Trophoblast cell (in vitro differentiated cells and primary cell): Measurements from ENCODE around the gene KLK4.
A peak's percentile ranks its signal among the peaks of the same experiment; 100 is the strongest.

Experiments
- DNase-seq, 2 donors: peaks; one replicate each; pipeline ENCODE4 v3.0.0-alpha.2; 2016
- H2AFZ ChIP-seq: 2 replicates; pipeline ENCODE4 v1.6.1; 2013; ENCODE audit warnings: low read length, moderate library complexity, mild to moderate bottlenecking; ENCODE audit not compliant: insufficient read depth, poor library complexity
- H2AK5ac ChIP-seq: 2 replicates; pipeline ENCODE4 v1.6.1; 2013; ENCODE audit warnings: mild to moderate bottlenecking, low read length
- H2BK120ac ChIP-seq: 2 replicates; pipeline ENCODE4 v1.6.1; 2013; ENCODE audit warnings: low read length, mild to moderate bottlenecking, moderate library complexity; ENCODE audit not compliant: insufficient read depth, poor library complexity
- H2BK12ac ChIP-seq: 2 replicates; pipeline ENCODE4 v1.6.1; 2013; ENCODE audit warnings: mild to moderate bottlenecking, low read length, moderate library complexity
- H2BK5ac ChIP-seq: 2 replicates; pipeline ENCODE4 v1.6.1; 2013; ENCODE audit warnings: low read length, low read depth, moderate library complexity, mild to moderate bottlenecking; ENCODE audit not compliant: poor library complexity
- H3K14ac ChIP-seq: 2 replicates; pipeline ENCODE4 v1.6.1; 2013; ENCODE audit warnings: mild to moderate bottlenecking, low read length
- H3K18ac ChIP-seq: 2 replicates; pipeline ENCODE4 v1.6.1; 2013; ENCODE audit warnings: mild to moderate bottlenecking, low read length
- H3K23ac ChIP-seq: 2 replicates; pipeline ENCODE4 v1.6.1; 2013; ENCODE audit warnings: low read length
- H3K27ac ChIP-seq: 2 replicates; pipeline ENCODE4 v1.5.1; 2013; ENCODE audit warnings: low read depth, mild to moderate bottlenecking, inconsistent platforms, low read length, moderate library complexity
- H3K27me3 ChIP-seq: 2 replicates; pipeline ENCODE4 v1.6.1; 2013; ENCODE audit warnings: inconsistent platforms, mild to moderate bottlenecking, low read length, moderate library complexity; ENCODE audit not compliant: insufficient read depth
- H3K36me3 ChIP-seq, 2 experiments: 1 replicate in 1 of 2; 2 replicates in 1 of 2; pipeline ENCODE4 v1.6.1; 2013; ENCODE audit warnings: low read length in 2 of 2, mild to moderate bottlenecking in 2 of 2, moderate library complexity in 1 of 2; ENCODE audit not compliant: insufficient read depth in 2 of 2, control insufficient read depth in 1 of 2
- H3K4ac ChIP-seq: 2 replicates; pipeline ENCODE4 v1.6.1; 2013; ENCODE audit warnings: low read depth, mild to moderate bottlenecking, low read length, moderate library complexity
- H3K4me1 ChIP-seq, 2 experiments: 1 replicate in 1 of 2; 2 replicates in 1 of 2; pipeline ENCODE4 v1.6.1; 2013; ENCODE audit warnings: low read length in 2 of 2, mild to moderate bottlenecking in 2 of 2, moderate library complexity in 1 of 2; ENCODE audit not compliant: insufficient read depth in 2 of 2, control insufficient read depth in 1 of 2
- H3K4me2 ChIP-seq: 2 replicates; pipeline ENCODE4 v1.6.1; 2013; ENCODE audit warnings: inconsistent platforms, mild to moderate bottlenecking, low read length, moderate library complexity
- H3K4me3 ChIP-seq: 2 replicates; pipeline ENCODE4 v1.5.1; 2013; ENCODE audit warnings: mild to moderate bottlenecking, low read depth, low read length, inconsistent platforms
- H3K79me1 ChIP-seq: one replicate; pipeline ENCODE4 v1.6.1; 2013; ENCODE audit warnings: low read length
- H3K79me2 ChIP-seq: 2 replicates; pipeline ENCODE4 v1.6.1; 2013; ENCODE audit warnings: low read length, mild to moderate bottlenecking; ENCODE audit not compliant: control insufficient read depth, insufficient read depth, poor library complexity
- H3K9ac ChIP-seq: 2 replicates; pipeline ENCODE4 v1.6.1; 2013; ENCODE audit warnings: mild to moderate bottlenecking, low read length
- H3K9me3 ChIP-seq: 2 replicates; pipeline ENCODE4 v1.6.1; 2013; ENCODE audit warnings: low read depth, mild to moderate bottlenecking, control low read depth, inconsistent platforms, low read length; ENCODE audit not compliant: insufficient read depth
- H4K12ac ChIP-seq: 2 replicates; pipeline ENCODE4 v1.6.1; 2013; ENCODE audit warnings: low read depth, mild to moderate bottlenecking, low read length, moderate library complexity
- H4K8ac ChIP-seq: 2 replicates; pipeline ENCODE4 v1.6.1; 2013; ENCODE audit warnings: low read depth, mild to moderate bottlenecking, low read length, moderate library complexity
- H4K91ac ChIP-seq: one replicate; pipeline ENCODE4 v1.6.1; 2013; ENCODE audit warnings: low read depth, mild to moderate bottlenecking, low read length, moderate library complexity
- WGBS: extraction: QIAGEN DNeasy Blood & Tissue Kit; methylation state at CpG from one replicate; pipeline ENCODE4 v1.1.7; 2013; ENCODE audit warnings: missing lambda C conversion rate; ENCODE audit not compliant: insufficient read length, insufficient coverage; ENCODE audit errors: extremely low coverage; 5-methylcytosine and 5-hydroxymethylcytosine counted together

The KLK4 gene

DNA sequence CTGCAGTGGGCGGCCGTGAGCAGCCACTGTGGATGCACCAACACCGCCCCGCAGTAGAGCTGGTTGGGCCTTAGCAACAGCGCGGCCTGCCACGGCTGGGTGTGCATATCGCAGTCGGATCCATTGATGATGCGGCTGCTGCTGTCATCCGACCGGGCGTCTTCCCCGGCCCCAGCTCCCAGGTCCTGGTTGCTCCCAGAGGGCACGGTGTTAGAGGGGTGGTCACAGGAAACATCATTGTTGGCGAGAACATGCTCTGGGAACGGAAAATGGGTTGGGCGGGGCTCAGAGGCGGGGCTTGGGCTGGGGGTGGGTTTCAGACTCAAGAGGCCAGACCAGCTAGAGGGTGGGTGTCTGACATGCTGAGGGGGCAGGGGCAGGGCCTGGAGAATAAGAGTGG lies 38.7 kb upstream of the KLK4 start:
- H2BK5ac ChIP-seq = no peak overlapping the region
- H3K9me3 ChIP-seq = peaks cover 6% of the 10 kb centered on the region
- H3K23ac ChIP-seq = no peak overlapping the region
- no peak overlapping the region for H3K18ac ChIP-seq
- no peak for DNase-seq
- no peak overlapping the region for H4K91ac ChIP-seq
- H3K79me1 ChIP-seq = no peaks in the 10 kb centered on the region
- H3K36me3 ChIP-seq = no peaks in the 10 kb centered on the region
- no peak overlapping the region for H4K8ac ChIP-seq
- no peaks in the 10 kb centered on the region for H3K27me3 ChIP-seq
- no peak overlapping the region for H3K14ac ChIP-seq
- no peak overlapping the region for H3K9ac ChIP-seq
- H3K4ac ChIP-seq = no peak overlapping the region
- no peak overlapping the region for H2BK120ac ChIP-seq
- H2BK12ac ChIP-seq = no peak overlapping the region
- H2AFZ ChIP-seq = no peak overlapping the region
- H3K79me2 ChIP-seq = no peaks in the 10 kb centered on the region
- no peak overlapping the region for H3K4me3 ChIP-seq
- H3K4me2 ChIP-seq = no peak overlapping the region
- WGBS = no CpG with 5 or more reads among the region's 19 CpGs
- H3K27ac ChIP-seq = no peak overlapping the region
- H4K12ac ChIP-seq = no peak overlapping the region
- H2AK5ac ChIP-seq = no peak overlapping the region
- H3K4me1 ChIP-seq = no peaks in the 10 kb centered on the region

DNA sequence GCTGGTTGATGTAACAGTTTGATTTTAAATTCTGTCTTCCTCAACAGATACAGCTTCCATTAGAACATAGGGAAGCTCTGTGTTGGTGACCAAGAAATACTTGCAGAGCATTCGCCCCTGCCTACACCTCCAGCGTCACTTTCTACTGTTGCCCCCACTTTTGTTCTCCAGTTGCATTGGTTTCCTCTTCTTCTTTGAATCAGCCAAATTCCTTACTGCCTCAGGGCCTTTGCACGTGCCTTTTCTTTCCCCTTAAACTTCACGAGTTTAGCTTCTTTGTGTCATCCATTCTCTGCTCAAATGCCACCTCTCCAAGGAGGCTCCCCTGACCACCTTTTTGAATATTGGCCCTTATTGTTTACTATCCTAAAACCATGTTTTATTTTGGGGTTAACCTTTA lies 35.9 kb upstream of the KLK4 start:
- no peak overlapping the region for H4K8ac ChIP-seq
- peaks cover 5% of the 10 kb centered on the region for H3K9me3 ChIP-seq
- WGBS = no CpG with 5 or more reads among the region's 4 CpGs
- H3K18ac ChIP-seq = no peak overlapping the region
- H4K91ac ChIP-seq = no peak overlapping the region
- H2AK5ac ChIP-seq = no peak overlapping the region
- peak overlapping the region; percentile 47 for H3K9ac ChIP-seq
- no peaks in the 10 kb centered on the region for H3K27me3 ChIP-seq
- H3K79me1 ChIP-seq = no peaks in the 10 kb centered on the region
- no peaks in the 10 kb centered on the region for H3K36me3 ChIP-seq
- no peak overlapping the region for H3K27ac ChIP-seq
- no peak overlapping the region for H3K14ac ChIP-seq
- H3K4ac ChIP-seq = no peak overlapping the region
- no peak overlapping the region for H2BK120ac ChIP-seq
- no peaks in the 10 kb centered on the region for H3K79me2 ChIP-seq
- no peak overlapping the region for H2BK5ac ChIP-seq
- H3K23ac ChIP-seq = no peak overlapping the region
- no peak overlapping the region for H2AFZ ChIP-seq
- H2BK12ac ChIP-seq = no peak overlapping the region
- no peak for DNase-seq
- no peak overlapping the region for H3K4me3 ChIP-seq
- peaks cover 0 to 3% of the 10 kb centered on the region in 2 experiments for H3K4me1 ChIP-seq
- H4K12ac ChIP-seq = no peak overlapping the region
- H3K4me2 ChIP-seq = no peak overlapping the region

DNA sequence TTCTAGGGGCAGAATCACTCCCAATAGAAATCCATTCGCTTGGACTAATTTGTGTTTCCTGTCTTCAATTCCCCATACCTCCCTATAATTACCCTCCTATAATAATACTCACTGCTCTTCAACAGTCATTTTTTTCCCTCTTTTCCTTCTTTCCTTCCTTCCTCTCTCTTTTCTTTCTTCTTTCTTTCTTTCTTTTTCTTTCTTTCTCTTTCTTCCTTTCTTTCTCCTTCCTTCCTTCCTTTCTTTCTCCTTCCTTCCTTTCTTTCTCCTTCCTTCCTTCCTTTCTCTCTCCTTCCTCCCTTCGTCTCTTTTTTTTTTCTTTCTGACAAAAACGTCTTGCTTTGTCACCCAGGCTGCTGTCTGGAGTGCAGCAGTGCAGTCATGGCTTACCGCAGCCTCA lies 33.6 kb upstream of the KLK4 start:
- Histone ChIP-seq H2AFZ (no peak overlapping the region), H3K4me1 (peaks cover 0 to 3% of the 10 kb centered on the region in 2 experiments), H3K4me2 (no peak overlapping the region), H3K27me3 (no peaks in the 10 kb centered on the region), H3K14ac (no peak overlapping the region), H3K4me3 (no peak overlapping the region), H3K79me1 (no peaks in the 10 kb centered on the region), H2BK120ac (no peak overlapping the region), H3K79me2 (no peaks in the 10 kb centered on the region), H4K91ac (no peak overlapping the region), H4K8ac (no peak overlapping the region), H2BK12ac (no peak overlapping the region), H3K23ac (no peak overlapping the region), H3K9ac (no peak overlapping the region), H3K4ac (no peak overlapping the region), H2AK5ac (no peak overlapping the region), H3K9me3 (no peaks in the 10 kb centered on the region), H2BK5ac (no peak overlapping the region), H3K36me3 (no peaks in the 10 kb centered on the region), H3K18ac (no peak overlapping the region), H3K27ac (no peak overlapping the region), H4K12ac (no peak overlapping the region)
- no peak for DNase-seq
- no CpG with 5 or more reads among the region's 4 CpGs for WGBS

DNA sequence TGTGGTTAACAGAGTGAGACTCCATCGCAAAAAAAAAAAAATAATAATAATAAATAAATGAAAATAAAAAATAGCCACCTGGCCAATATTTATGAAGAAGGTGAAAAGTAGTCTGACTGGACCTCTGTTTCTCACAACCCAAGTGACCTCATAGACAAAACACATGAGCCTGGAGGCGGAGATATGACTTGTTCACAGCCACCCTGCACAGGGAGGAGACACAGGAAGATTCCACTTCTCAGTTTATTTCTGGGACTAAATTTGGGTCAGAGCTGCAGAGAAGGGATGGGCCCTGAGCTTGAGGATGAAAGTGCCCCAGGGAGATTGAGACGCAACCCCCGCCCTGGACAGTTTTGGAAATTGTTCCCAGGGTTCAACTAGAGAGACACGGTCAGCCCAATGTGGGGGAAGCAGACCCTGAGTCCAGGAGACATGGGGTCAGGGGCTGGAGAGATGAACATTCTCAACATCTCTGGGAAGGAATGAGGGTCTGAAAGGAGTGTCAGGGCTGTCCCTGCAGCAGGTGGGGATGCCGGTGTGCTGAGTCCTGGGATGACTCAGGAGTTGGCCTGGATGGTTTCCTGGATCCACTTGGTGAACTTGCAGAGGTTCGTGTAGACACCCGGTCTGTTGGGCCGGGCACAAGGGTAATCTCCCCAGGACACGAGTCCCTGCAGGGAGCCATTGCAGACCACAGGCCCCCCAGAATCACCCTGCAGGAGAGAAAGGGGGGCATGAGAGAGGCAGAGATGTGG lies 32.1 kb upstream of the KLK4 start:
- H3K9ac ChIP-seq = no peak overlapping the region
- no peaks in the 10 kb centered on the region for H3K79me2 ChIP-seq
- no peaks in the 10 kb centered on the region for H3K27me3 ChIP-seq
- H2BK120ac ChIP-seq = no peak overlapping the region
- WGBS = no CpG with 5 or more reads among the region's 10 CpGs
- no peak overlapping the region for H3K18ac ChIP-seq
- no peak overlapping the region for H3K14ac ChIP-seq
- peaks cover 0 to 3% of the 10 kb centered on the region in 2 experiments for H3K4me1 ChIP-seq
- no peak overlapping the region for H3K27ac ChIP-seq
- no peak overlapping the region for H4K8ac ChIP-seq
- no peak overlapping the region for H3K4me2 ChIP-seq
- H3K23ac ChIP-seq = no peak overlapping the region
- DNase-seq = no peak
- no peaks in the 10 kb centered on the region for H3K9me3 ChIP-seq
- H2AFZ ChIP-seq = no peak overlapping the region
- H2AK5ac ChIP-seq = no peak overlapping the region
- H3K4me3 ChIP-seq = no peak overlapping the region
- no peak overlapping the region for H2BK12ac ChIP-seq
- H4K12ac ChIP-seq = no peak overlapping the region
- H3K79me1 ChIP-seq = no peaks in the 10 kb centered on the region
- no peaks in the 10 kb centered on the region for H3K36me3 ChIP-seq
- no peak overlapping the region for H3K4ac ChIP-seq
- H2BK5ac ChIP-seq = no peak overlapping the region
- H4K91ac ChIP-seq = no peak overlapping the region
